Measurements from ENCODE around the gene MTRF1L.

Gene MTRF1L

DNA sequence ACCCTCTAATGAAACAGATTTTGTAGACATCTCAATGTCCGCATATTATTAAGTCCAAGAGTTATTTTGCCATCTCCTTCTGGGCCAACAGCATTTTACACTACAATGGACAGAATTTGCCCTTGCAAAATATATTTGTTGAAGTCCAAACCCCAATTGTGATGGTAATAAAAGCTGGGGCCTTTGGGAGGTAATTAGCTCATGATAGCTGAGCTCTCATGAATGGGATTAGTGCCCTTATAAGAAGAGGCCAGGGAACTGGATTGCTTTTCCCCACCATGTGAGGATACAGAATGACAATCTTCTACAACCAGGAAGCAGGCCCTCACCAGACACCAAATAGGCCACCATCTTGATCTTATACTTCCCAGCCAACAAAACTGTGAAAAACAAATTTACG is 44.9 kb upstream of the MTRF1L start:
- ATAC-seq (ENCODE audit: insufficient read depth, low read depth) (no peak), DNase-seq (no peak)
- no peaks in the 10 kb centered on the region for H4K20me1 ChIP-seq (ENCODE audit: insufficient read depth, low read length)
- H3K4me3 ChIP-seq (ENCODE audit: low read depth in 1 of 2, low read length in 2 of 2), result no peak overlapping the region
- H2AFZ ChIP-seq (ENCODE audit: low read depth, low read length), result no peak overlapping the region
- H3K4me1 ChIP-seq (ENCODE audit: insufficient read depth, low read length), result no peaks in the 10 kb centered on the region
- no peak overlapping the region for H3K9ac ChIP-seq (ENCODE audit: low read depth, low read length)
- no peaks in the 10 kb centered on the region for H3K9me3 ChIP-seq (ENCODE audit: insufficient read depth, low read length, severe bottlenecking)
- H3K36me3 ChIP-seq (ENCODE audit: insufficient read depth, low read length), result no peaks in the 10 kb centered on the region
- TF ChIP-seq, protein P1, sequence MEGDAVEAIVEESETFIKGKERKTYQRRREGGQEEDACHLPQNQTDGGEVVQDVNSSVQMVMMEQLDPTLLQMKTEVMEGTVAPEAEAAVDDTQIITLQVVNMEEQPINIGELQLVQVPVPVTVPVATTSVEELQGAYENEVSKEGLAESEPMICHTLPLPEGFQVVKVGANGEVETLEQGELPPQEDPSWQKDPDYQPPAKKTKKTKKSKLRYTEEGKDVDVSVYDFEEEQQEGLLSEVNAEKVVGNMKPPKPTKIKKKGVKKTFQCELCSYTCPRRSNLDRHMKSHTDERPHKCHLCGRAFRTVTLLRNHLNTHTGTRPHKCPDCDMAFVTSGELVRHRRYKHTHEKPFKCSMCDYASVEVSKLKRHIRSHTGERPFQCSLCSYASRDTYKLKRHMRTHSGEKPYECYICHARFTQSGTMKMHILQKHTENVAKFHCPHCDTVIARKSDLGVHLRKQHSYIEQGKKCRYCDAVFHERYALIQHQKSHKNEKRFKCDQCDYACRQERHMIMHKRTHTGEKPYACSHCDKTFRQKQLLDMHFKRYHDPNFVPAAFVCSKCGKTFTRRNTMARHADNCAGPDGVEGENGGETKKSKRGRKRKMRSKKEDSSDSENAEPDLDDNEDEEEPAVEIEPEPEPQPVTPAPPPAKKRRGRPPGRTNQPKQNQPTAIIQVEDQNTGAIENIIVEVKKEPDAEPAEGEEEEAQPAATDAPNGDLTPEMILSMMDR (IDR thresholded peaks at IDR 0.05; ENCODE audit: borderline replicate concordance, extremely low read depth, low read length, poor library complexity, severe bottlenecking), result no peak
- no peak for TF ChIP-seq EZH2 (IDR thresholded peaks at IDR 0.05; ENCODE audit: borderline replicate concordance, low read depth, low read length, severe bottlenecking)
- no peaks in the 10 kb centered on the region for H3K27me3 ChIP-seq (ENCODE audit: insufficient read depth, low read length, poor library complexity)
- H3K4me2 ChIP-seq (ENCODE audit: insufficient read depth, low read length), result no peak overlapping the region
- H3K79me2 ChIP-seq (ENCODE audit: insufficient read depth, low read length), result no peaks in the 10 kb centered on the region
- no peak overlapping the region for H3K27ac ChIP-seq (ENCODE audit: low read length)

DNA sequence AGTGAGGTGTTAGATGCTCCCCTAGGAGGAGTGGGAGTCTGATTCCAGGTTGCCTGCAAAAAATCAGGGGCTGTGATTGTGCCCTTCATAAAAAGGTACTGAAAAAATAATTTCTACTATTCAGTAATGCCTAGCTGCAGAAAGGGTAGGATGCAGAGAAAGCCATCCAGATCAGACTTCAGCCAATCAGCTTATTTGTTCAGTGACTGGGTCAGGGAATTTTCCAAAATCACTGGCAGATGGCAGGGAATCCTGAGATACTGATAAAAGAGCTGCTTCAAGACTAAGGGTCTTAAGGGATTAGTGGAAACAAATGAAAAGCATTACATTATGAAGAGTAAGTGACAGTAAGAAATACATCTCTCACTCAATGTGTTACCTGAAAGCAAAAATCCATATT is 42.8 kb upstream of the MTRF1L start:
- DNase-seq, result no peak
- H3K4me2 ChIP-seq (ENCODE audit: insufficient read depth, low read length), result no peak overlapping the region
- no peak for ATAC-seq (ENCODE audit: insufficient read depth, low read depth)

DNA sequence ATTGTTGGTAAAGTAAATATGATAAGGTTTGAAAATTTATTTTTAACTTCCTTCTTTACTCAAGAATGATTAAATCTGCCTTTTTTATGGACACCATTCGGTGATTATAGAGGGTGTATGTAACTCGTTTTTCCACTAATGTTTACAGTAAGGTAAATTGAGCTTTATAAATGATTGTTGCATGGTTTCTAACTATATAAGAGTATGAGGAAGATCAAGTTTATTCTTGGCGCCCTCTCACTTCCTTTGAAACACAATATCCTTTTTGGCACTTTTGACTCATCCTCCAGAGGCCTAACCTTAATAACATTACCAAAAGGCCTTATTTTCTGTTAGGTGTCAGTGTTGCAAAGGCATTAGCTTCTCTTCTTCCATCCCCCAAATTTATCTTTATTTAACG is 41.8 kb upstream of the MTRF1L start:
- TF ChIP-seq EZH2 (IDR thresholded peaks at IDR 0.05; ENCODE audit: borderline replicate concordance, low read depth, low read length, severe bottlenecking), result no peak
- TF ChIP-seq, protein P1 (IDR thresholded peaks at IDR 0.05; ENCODE audit: borderline replicate concordance, extremely low read depth, low read length, poor library complexity, severe bottlenecking), result no peak
- Histone ChIP-seq H2AFZ (ENCODE audit: low read depth, low read length) (no peak overlapping the region), H3K4me3 (ENCODE audit: low read depth in 1 of 2, low read length in 2 of 2) (no peak overlapping the region), H4K20me1 (ENCODE audit: insufficient read depth, low read length) (no peaks in the 10 kb centered on the region), H3K79me2 (ENCODE audit: insufficient read depth, low read length) (no peaks in the 10 kb centered on the region), H3K4me1 (ENCODE audit: insufficient read depth, low read length) (no peaks in the 10 kb centered on the region), H3K27me3 (ENCODE audit: insufficient read depth, low read length, poor library complexity) (no peaks in the 10 kb centered on the region), H3K4me2 (ENCODE audit: insufficient read depth, low read length) (no peak overlapping the region), H3K9ac (ENCODE audit: low read depth, low read length) (no peak overlapping the region), H3K27ac (ENCODE audit: low read length) (no peak overlapping the region), H3K9me3 (ENCODE audit: insufficient read depth, low read length, severe bottlenecking) (no peaks in the 10 kb centered on the region), H3K36me3 (ENCODE audit: insufficient read depth, low read length) (no peaks in the 10 kb centered on the region)
- ATAC-seq (ENCODE audit: insufficient read depth, low read depth) (no peak), DNase-seq (no peak)

More for the DNA sequence above, 42.8 kb upstream of the MTRF1L start:
- Histone ChIP-seq H2AFZ (ENCODE audit: low read depth, low read length) (no peak overlapping the region), H3K4me3 (ENCODE audit: low read depth in 1 of 2, low read length in 2 of 2) (no peak overlapping the region), H3K27ac (ENCODE audit: low read length) (no peak overlapping the region), H3K36me3 (ENCODE audit: insufficient read depth, low read length) (no peaks in the 10 kb centered on the region), H4K20me1 (ENCODE audit: insufficient read depth, low read length) (no peaks in the 10 kb centered on the region), H3K27me3 (ENCODE audit: insufficient read depth, low read length, poor library complexity) (no peaks in the 10 kb centered on the region), H3K79me2 (ENCODE audit: insufficient read depth, low read length) (no peaks in the 10 kb centered on the region), H3K4me1 (ENCODE audit: insufficient read depth, low read length) (no peaks in the 10 kb centered on the region), H3K9me3 (ENCODE audit: insufficient read depth, low read length, severe bottlenecking) (no peaks in the 10 kb centered on the region), H3K9ac (ENCODE audit: low read depth, low read length) (no peak overlapping the region)
- TF ChIP-seq, protein P1 (IDR thresholded peaks at IDR 0.05; ENCODE audit: borderline replicate concordance, extremely low read depth, low read length, poor library complexity, severe bottlenecking), result no peak
- TF ChIP-seq EZH2 (IDR thresholded peaks at IDR 0.05; ENCODE audit: borderline replicate concordance, low read depth, low read length, severe bottlenecking), result no peak

DNA sequence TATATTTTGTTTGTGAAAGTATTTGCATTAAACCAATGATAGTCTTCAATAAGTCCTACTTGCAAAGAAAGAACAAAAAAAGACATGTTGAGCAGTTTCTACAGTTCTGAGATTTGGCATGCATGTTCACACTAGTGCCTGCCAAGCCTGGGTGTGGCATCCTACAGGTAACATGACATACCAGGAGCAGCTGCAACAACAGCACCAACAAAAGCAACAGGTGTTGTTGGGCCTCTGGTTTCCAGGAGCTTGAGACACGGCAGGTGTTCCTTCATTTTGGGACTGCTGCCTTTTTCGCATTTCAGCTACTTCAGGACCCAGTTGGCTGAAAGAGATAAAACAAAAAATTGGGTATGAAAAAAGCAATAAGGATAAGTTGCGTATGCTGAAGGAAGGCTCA is 41.2 kb upstream of the MTRF1L start:
- H3K9me3 ChIP-seq (ENCODE audit: insufficient read depth, low read length, severe bottlenecking), result no peaks in the 10 kb centered on the region
- no peaks in the 10 kb centered on the region for H3K36me3 ChIP-seq (ENCODE audit: insufficient read depth, low read length)
- H3K4me3 ChIP-seq (ENCODE audit: low read depth in 1 of 2, low read length in 2 of 2), result no peak overlapping the region
- no peak overlapping the region for H2AFZ ChIP-seq (ENCODE audit: low read depth, low read length)
- H3K79me2 ChIP-seq (ENCODE audit: insufficient read depth, low read length), result no peaks in the 10 kb centered on the region
- no peaks in the 10 kb centered on the region for H3K27me3 ChIP-seq (ENCODE audit: insufficient read depth, low read length, poor library complexity)
- DNase-seq (no peak), ATAC-seq (ENCODE audit: insufficient read depth, low read depth) (no peak)
- H3K27ac ChIP-seq (ENCODE audit: low read length), result no peak overlapping the region
- H3K9ac ChIP-seq (ENCODE audit: low read depth, low read length), result no peak overlapping the region
- H3K4me2 ChIP-seq (ENCODE audit: insufficient read depth, low read length), result no peak overlapping the region
- H3K4me1 ChIP-seq (ENCODE audit: insufficient read depth, low read length), result no peaks in the 10 kb centered on the region
- H4K20me1 ChIP-seq (ENCODE audit: insufficient read depth, low read length), result no peaks in the 10 kb centered on the region
- no peak for TF ChIP-seq EZH2 (IDR thresholded peaks at IDR 0.05; ENCODE audit: borderline replicate concordance, low read depth, low read length, severe bottlenecking)
- TF ChIP-seq, protein P1 (IDR thresholded peaks at IDR 0.05; ENCODE audit: borderline replicate concordance, extremely low read depth, low read length, poor library complexity, severe bottlenecking), result no peak

Measured in DND-41 (cell line).